Body of pancreas (tissue), 4 donors: Measurements from ENCODE around the gene PMF1.
"Not testable (repeated sequence)": the region's sequence is repeated elsewhere in the genome, so short reads cannot be mapped to it uniquely, and the experiment has no call there.

Experiments used
- POLR2A ChIP-seq, 3 donors: fragments of 450-650 bp; IDR thresholded peaks; one replicate each; pipeline ENCODE4 v1.6.1; 2016; ENCODE audit warnings: antibody characterized with exemption in 3 of 3, mild to moderate bottlenecking in 2 of 3
- TF ChIP-seq, protein P1 (sequence below), 7 experiments: fragments of 450-650 bp in 4 of 7; fragments of 200-600 bp in 3 of 7; sonication (generic) in 3 of 7; IDR thresholded peaks; one replicate each; pipeline ENCODE4 v1.5.1; 2016 to 2019; ENCODE audit warnings: antibody characterized with exemption in 7 of 7

DNA sequence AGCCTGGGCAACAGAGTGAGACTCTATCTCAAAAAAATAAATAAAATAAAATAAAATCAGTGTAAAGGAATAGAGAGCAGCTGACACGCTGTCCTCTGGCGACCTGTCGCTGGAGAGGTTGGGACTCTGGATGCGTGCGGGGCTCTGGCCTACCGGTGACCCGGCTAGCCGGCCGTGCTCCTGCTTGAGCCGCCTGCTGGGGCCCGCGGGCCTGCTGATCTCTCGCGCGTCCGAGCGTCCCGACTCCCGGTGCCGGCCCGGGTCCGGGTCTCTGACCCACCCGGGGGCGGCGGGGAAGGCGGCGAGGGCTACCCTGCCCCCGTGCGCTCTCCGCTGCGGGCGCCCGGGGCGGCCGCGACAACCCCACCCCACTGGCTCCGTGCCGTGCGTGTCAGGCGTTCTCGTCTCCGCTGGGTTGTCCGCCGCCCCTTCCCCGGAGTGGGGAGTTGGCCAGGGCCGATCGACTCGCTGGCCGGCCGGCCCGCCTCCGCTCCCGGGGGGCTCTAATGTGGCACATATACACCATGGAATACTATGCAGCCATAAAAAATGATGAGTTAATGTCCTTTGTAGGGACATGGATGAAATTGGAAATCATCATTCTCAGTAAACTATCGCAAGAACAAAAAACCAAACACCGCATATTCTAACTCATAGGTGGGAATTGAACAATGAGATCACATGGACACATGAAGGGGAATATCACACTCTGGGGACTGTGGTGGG is 3.7 kb downstream of the PMF1 start:
- TF ChIP-seq, protein P1, sequence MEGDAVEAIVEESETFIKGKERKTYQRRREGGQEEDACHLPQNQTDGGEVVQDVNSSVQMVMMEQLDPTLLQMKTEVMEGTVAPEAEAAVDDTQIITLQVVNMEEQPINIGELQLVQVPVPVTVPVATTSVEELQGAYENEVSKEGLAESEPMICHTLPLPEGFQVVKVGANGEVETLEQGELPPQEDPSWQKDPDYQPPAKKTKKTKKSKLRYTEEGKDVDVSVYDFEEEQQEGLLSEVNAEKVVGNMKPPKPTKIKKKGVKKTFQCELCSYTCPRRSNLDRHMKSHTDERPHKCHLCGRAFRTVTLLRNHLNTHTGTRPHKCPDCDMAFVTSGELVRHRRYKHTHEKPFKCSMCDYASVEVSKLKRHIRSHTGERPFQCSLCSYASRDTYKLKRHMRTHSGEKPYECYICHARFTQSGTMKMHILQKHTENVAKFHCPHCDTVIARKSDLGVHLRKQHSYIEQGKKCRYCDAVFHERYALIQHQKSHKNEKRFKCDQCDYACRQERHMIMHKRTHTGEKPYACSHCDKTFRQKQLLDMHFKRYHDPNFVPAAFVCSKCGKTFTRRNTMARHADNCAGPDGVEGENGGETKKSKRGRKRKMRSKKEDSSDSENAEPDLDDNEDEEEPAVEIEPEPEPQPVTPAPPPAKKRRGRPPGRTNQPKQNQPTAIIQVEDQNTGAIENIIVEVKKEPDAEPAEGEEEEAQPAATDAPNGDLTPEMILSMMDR (IDR thresholded peaks at IDR 0.05): not testable (repeated sequence)
- TF ChIP-seq POLR2A (IDR thresholded peaks at IDR 0.05): not testable (repeated sequence)
